Measurements from ENCODE around the gene PPRC1.

PPRC1 gene

DNA sequence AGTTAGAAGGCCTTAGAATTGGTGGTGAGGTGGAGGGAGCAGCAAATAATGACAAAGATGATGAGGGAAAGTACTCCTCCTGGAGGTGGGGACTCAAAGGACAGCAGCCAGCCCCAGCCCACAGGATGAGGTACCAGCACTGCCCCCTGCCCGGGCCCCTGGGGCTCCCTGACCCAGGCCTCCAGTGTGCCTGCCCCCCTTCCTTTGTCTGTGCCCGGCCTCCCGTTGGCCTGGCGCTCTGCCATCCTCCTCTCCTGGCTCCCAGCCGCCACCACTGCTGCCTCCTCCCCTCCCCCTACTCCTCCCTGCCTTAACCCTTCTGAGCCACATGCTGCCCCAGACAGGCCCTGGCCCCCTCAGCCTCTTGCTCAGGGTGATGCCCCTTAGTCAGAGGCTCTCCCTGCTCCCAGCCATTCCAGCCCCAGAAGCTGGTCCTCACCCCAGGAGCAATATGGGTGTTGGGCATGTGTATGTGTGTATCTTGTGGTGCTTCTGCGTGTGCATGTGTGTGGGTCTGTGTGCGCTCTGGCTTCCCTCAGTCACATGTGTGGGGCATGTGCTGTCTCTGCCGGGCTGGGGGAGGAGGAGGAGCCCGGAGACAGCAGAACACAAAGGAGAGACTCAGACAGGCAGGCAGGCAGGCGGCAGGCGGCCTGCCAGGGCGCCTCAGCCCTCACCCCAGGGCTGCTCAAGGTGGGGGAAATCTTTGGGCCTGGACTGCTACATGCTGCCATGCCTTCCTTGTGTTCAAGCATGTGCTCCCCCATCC is 15.3 kb upstream of the PPRC1 start:
- in situ Hi-C loops (cut with MboI; ENCODE audit: low pct_unique_long_range_greater_than_20kb, low sequenced_read_pairs, unreplicated experiment) = no loop called here
- DNase-seq (ENCODE audit: low spot score) = no peak
- TF ChIP-seq CTCF (IDR thresholded peaks at IDR 0.05; ENCODE audit: extremely low read depth, insufficient read depth, missing control alignments) = peak; percentile 17

DNA sequence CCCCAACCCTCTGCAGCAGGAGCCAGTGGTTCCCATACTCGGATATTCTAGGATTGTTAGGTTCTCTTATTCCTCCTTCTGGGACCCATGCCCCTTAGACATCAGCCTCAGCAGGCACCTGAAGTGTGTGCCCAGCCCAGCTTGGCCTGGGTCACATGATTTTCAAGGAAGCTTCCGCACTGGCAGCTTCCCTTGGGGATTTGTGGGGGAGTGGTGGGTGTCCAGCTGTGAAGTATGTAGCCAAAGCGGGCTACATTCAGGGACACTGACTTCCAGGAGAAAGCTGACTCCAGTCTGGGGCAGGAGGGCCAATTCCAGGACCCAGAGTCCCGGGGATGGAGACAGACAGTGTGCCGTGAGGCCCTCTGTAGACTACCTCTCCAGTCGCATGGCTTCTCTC is 14.0 kb upstream of the PPRC1 start:
- in situ Hi-C loops (cut with MboI; ENCODE audit: low pct_unique_long_range_greater_than_20kb, low sequenced_read_pairs, unreplicated experiment) = no loop called here
- TF ChIP-seq CTCF (IDR thresholded peaks at IDR 0.05; ENCODE audit: extremely low read depth, insufficient read depth, missing control alignments) = no peak
- no peak for DNase-seq (ENCODE audit: low spot score)

DNA sequence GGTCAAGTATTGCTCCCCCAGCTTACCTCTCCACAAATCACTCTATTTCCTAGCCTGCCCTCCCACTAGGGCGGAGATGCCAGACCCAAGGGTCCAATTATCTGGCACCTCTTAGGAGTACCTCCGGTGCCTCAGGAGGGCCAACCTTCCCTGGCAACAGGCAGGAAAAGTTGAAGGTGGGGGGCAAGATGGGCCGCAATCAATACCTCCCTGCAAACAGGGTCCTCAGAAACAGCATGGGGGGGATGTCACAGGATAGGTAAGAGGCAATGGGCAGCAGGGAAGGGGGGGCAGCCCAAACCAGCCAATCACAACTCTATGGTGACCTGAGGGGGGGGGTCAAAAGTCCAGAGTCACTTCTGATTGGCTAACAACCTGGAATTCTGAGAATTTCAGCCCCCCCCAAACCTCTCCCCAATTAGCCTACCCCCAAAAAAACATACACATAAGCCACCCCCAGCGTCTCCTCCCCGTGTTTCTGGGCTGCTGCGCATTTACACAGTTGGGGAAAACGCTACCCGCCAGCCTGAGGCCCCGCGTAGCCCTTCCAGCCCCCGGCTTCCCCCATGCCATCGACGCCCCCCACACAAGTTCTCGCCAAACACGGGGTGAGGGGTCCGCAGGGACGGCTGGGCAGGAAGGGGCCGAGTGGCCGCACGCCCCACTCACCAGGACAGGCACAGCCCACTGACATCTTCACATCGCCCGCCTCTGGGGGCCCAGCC is 13.3 kb upstream of the PPRC1 start:
- TF ChIP-seq CTCF (IDR thresholded peaks at IDR 0.05; ENCODE audit: extremely low read depth, insufficient read depth, missing control alignments) = no peak
- in situ Hi-C loops (cut with MboI; ENCODE audit: low pct_unique_long_range_greater_than_20kb, low sequenced_read_pairs, unreplicated experiment) = no loop called here
- DNase-seq (ENCODE audit: low spot score) = peak; percentile 89

GRCh38 chr10:102120142-102120990 is 12.5 kb upstream of the PPRC1 start, which contains the start of gene LDB1:
TSS of gene LDB1 (minus strand) at chr10:102120368. CDS start at chr10:102120110, 258 bp downstream.
- in situ Hi-C loops (cut with MboI; ENCODE audit: low pct_unique_long_range_greater_than_20kb, low sequenced_read_pairs, unreplicated experiment) = no loop called here

GRCh38 chr10:102120991-102121738 is 11.7 kb upstream of the PPRC1 start:
- DNase-seq (ENCODE audit: low spot score) = no peak
- TF ChIP-seq CTCF (IDR thresholded peaks at IDR 0.05; ENCODE audit: extremely low read depth, insufficient read depth, missing control alignments) = no peak
- in situ Hi-C loops (cut with MboI; ENCODE audit: low pct_unique_long_range_greater_than_20kb, low sequenced_read_pairs, unreplicated experiment) = no loop called here

More at GRCh38 chr10:102120142-102120990, 12.5 kb upstream of the PPRC1 start, which contains the start of gene LDB1:
- peak; percentile 92 for DNase-seq (ENCODE audit: low spot score)
- no peak for TF ChIP-seq CTCF (IDR thresholded peaks at IDR 0.05; ENCODE audit: extremely low read depth, insufficient read depth, missing control alignments)
